SK-N-SH (cell line): Measurements from ENCODE around the gene FMC1.
"Not testable (repeated sequence)": the region's sequence is repeated elsewhere in the genome, so short reads cannot be mapped to it uniquely, and the experiment has no call there.

Source experiments
- CTCF ChIP-seq: fragments of 200-600 bp; sonication (generic); IDR thresholded peaks from 2 replicates; pipeline ENCODE4 v1.6.1; 2017; ENCODE audit warnings: antibody characterized with exemption, mild to moderate bottlenecking, moderate library complexity
- EP300 ChIP-seq, 2 experiments: IDR thresholded peaks; 2 replicates each; pipeline versions ENCODE4 v1.4.0 to v1.6.1; 2012; ENCODE audit warnings: borderline replicate concordance in 1 of 2, low read depth in 1 of 2, low read length in 1 of 2
- IRF3 ChIP-seq: fragments of 150-350 bp; IDR thresholded peaks from 2 replicates; pipeline ENCODE4 v1.6.1; 2016; ENCODE audit warnings: mild to moderate bottlenecking, low read depth, low read length
- JUND ChIP-seq: IDR thresholded peaks from 2 replicates; pipeline ENCODE4 v1.4.0; 2012
- MAX ChIP-seq: IDR thresholded peaks from 2 replicates; pipeline ENCODE4 v1.4.0; 2012; ENCODE audit warnings: low read depth
- NFIC ChIP-seq: IDR thresholded peaks from 2 replicates; pipeline ENCODE4 v1.4.0; 2012; ENCODE audit warnings: borderline replicate concordance
- POLR2AphosphoS5 ChIP-seq: IDR thresholded peaks from 2 replicates; pipeline ENCODE4 v1.6.1; 2012; ENCODE audit warnings: low read depth, low read length
- RXRA ChIP-seq: IDR thresholded peaks from 2 replicates; pipeline ENCODE4 v1.4.0; 2012; ENCODE audit warnings: low read depth, mild to moderate bottlenecking, borderline replicate concordance
- SMC3 ChIP-seq: IDR thresholded peaks from 2 replicates; pipeline ENCODE4 v1.6.1; 2012; ENCODE audit warnings: low read depth, low read length, improper control_type of control experiment
- TAF1 ChIP-seq: IDR thresholded peaks from 2 replicates; pipeline ENCODE4 v1.6.1; 2012; ENCODE audit warnings: low read depth, mild to moderate bottlenecking, low read length, moderate library complexity, borderline replicate concordance
- USF2 ChIP-seq: fragments of 150-350 bp; IDR thresholded peaks from 2 replicates; pipeline ENCODE4 v1.6.1; 2017; ENCODE audit warnings: antibody characterized with exemption, low read length, low read depth, borderline replicate concordance
- YY1 ChIP-seq: IDR thresholded peaks from 2 replicates; pipeline ENCODE4 v1.4.0; 2012; ENCODE audit warnings: low read depth, mild to moderate bottlenecking
- ZBTB33 ChIP-seq: IDR thresholded peaks from 2 replicates; pipeline ENCODE4 v1.4.0; 2012; ENCODE audit warnings: low read depth, borderline replicate concordance

- TF ChIP-seq CTCF; EP300 (IDR thresholded peaks at IDR 0.05; ENCODE audit: borderline replicate concordance in 1 of 2, low read depth in 1 of 2, low read length in 1 of 2); ZBTB33; IRF3; SMC3; TAF1; JUND; USF2; NFIC; YY1; RXRA; MAX; POLR2AphosphoS5: not testable (repeated sequence)
Observed at GRCh38 chr7:139324709-139325108, 16.4 kb upstream of the FMC1 start.
